MM.1S (cell line): ENCODE data around the gene PDE4B.
"Not testable (repeated sequence)": the region's sequence is repeated elsewhere in the genome, so short reads cannot be mapped to it uniquely, and the experiment has no call there.

Source experiments
- EZH2phosphoT487 ChIP-seq: fragments of 300-600 bp; sonication (generic); IDR thresholded peaks from 2 replicates; pipeline ENCODE4 v1.6.1; 2018; ENCODE audit warnings: antibody characterized with exemption, low read length
- TF ChIP-seq, protein P1 (sequence below): fragments of 300-600 bp; sonication (generic); IDR thresholded peaks from 2 replicates; pipeline ENCODE4 v1.5.1; 2016; ENCODE audit warnings: antibody characterized with exemption, low read length, mixed read lengths

DNA sequence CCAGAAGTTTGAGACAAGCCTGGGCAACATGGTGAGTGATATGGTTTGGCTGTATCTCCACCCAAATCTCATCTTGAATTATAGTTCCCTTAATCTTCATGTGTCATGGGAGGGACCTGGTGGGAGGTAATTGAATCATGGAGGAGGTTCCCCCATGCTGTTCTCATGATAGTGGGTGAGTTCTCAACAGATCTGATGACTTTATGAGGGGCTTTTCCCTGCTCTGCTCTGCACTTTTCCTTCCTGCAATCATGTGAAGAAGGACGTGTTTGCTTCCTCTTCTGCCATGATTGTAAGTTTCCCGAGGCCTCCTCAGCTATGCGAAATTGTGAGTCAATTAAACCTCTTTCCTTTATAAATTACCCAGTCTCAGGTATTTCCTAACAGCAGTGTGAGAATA is 213.8 kb downstream of the PDE4B start:
- TF ChIP-seq, protein P1, sequence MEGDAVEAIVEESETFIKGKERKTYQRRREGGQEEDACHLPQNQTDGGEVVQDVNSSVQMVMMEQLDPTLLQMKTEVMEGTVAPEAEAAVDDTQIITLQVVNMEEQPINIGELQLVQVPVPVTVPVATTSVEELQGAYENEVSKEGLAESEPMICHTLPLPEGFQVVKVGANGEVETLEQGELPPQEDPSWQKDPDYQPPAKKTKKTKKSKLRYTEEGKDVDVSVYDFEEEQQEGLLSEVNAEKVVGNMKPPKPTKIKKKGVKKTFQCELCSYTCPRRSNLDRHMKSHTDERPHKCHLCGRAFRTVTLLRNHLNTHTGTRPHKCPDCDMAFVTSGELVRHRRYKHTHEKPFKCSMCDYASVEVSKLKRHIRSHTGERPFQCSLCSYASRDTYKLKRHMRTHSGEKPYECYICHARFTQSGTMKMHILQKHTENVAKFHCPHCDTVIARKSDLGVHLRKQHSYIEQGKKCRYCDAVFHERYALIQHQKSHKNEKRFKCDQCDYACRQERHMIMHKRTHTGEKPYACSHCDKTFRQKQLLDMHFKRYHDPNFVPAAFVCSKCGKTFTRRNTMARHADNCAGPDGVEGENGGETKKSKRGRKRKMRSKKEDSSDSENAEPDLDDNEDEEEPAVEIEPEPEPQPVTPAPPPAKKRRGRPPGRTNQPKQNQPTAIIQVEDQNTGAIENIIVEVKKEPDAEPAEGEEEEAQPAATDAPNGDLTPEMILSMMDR, result not testable (repeated sequence)
- not testable (repeated sequence) for TF ChIP-seq EZH2phosphoT487
